NCI-H2227 (cell line): ENCODE data around the gene SGPL1.
"Not testable (repeated sequence)": the region's sequence is repeated elsewhere in the genome, so short reads cannot be mapped to it uniquely, and the experiment has no call there.

Experiments used
- DNase-seq: peaks from one replicate; lab custom pipeline; 2025; ENCODE audit not compliant: unreplicated experiment; lab: John Stamatoyannopoulos, UW

SGPL1 gene

DNA sequence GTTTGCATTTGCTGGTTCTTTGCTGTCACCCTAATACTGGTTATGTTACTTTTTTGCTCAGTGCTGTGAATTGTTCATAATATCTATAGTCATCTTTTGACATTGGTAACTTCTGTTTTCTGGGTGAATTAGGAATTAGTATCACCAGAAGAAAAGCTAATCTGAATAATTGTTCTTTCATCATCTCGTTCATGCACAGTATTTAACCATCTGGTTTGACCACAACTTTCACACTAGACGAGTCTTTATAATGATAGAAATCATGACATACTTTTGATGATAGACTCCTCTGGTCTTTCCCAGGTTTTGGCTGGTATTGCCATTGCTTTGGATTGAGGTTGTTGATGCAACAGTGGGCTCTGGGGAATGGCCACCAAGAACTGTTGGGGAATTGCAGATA, 25.1 kb downstream of the SGPL1 start:
- no peak for DNase-seq

GRCh38 chr10:70843333-70843732, 27.6 kb downstream of the SGPL1 start:
- DNase-seq: no peak

DNA sequence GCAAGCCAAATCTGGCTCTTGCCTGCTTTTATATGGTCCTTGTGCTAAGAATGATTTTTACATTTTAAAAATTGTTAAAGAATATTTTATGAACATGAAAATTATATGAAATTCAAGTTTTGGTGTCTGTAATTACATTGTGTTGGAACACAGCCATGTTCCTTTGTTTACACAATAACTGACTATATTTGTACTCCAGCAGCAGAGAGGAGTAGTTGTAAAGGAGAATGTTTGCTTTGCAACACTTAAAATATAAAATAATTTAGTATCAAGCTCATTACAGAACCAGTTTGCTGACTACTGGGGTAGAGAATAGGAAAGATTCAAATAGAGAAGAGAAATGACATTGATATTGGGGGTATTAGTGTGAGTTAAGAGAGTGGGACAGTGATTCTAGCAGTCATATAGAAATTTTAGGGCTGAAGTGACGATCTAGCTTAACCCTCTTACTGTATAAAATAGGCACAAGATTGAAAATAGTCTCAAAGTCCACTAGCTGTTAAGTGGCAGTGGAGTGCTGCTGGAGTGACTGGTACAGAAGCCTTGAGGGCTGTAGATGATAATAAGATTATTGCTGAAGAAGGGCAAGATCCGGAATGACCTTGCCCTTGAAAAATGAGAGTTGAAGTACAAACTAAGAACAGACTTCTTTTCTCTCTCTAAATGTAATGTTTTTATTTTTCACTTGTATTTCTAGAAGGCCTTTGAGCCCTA, 28.2 kb downstream of the SGPL1 start:
- DNase-seq: no peak

DNA sequence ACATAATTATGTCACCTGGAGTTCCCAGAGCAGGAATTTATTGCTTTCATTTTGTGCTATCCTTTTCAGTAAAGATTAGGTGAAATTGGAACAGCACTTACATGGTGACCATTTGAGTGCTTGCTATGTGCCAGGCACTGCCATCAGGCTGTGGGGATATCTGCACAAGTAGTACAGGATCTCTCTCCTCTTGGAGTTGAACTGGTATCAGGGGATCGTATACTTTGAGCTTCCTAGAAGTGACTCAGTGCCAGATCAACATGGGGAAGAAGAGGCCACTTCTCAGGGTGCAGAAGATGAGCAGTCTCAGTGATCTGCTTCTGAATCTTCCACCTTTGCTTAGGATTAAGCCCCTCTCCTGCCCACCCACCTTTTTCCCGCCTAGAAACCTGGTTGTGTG, 29.5 kb downstream of the SGPL1 start:
- no peak for DNase-seq

DNA sequence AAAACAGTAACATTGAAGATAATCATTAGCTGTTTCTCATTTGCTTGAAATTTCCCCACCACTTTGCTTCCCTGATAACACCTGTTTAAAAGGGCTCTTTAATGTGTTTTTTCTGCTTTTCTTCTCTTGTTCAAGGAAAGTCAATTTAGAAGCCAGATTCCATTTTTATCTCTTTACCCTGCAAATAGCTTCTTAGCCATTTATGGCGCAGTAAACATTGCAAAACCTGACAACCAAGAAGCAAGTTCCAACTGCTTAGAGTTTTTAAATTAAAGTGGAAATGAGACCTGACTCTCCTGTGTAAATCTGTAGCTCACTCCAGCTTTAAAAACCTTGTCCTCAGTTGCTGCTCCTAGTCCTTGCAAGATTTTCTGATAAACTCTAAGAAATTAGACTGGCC, 30.1 kb downstream of the SGPL1 start:
- DNase-seq: no peak

GRCh38 chr10:70846795-70847194, 31.0 kb downstream of the SGPL1 start:
- DNase-seq: no peak

GRCh38 chr10:70847659-70848360, 32.1 kb downstream of the SGPL1 start:
- DNase-seq: no peak

GRCh38 chr10:70849582-70850016, 33.9 kb downstream of the SGPL1 start:
- no peak for DNase-seq

DNA sequence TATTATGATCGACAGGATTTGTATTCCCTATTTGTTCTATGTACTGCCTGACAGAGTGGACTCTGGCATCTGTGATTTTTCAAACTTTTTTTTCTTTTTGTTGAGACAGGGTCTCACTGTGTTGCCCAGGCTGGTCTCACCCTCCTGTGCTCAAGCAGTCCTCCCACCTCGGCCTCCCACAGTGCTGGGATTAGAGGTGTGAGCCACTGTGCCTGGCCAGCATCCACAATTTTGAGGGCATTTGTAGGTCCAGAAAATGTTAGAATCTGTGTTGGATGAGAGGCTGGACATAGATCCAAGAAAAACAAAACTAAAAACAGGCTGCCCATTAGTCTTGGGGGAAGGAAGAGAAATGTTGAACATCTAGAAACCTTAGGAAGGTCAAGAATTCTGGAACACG, 34.3 kb downstream of the SGPL1 start:
- no peak for DNase-seq

DNA sequence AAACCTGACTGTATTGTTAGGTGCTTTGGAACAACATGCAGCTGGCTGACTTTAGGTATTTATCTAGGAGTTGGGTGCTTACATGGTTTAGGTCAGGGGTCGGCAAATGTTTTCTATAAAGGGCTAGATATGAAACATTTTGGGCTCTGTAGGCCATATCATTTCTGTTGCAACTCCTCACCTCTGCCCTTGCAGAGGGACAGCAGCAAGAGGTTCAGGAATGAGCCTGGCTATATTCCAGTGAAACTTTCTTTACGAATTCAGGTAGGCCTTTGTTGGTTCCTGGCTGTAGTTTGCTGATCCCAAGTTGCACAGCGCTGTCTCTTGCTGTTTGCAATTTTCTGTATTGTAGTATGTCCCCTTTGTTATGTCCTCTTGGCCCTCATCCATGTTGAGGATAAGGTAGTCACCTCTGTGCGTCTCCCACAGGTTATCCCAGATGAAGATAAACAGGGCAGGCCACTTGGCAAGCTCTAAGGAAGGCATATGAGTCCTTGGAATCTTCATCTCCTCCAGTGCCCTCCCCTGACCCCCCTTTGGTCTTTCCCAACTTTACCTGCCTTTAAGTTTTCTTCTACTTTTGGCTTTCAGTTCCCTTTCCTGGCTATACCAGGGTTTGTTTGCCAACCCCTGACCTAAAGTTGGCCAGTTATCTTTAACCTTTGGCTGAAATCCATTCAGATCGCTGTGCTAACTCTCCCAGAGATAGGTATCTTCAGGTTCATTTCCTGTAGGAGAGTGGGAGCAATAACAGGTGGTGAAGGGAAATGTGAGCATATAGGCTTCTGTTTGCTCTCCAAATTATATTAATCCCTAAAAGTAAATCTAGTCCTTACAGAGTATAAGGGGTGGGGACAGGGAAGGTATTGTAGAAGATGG, 36.1 kb downstream of the SGPL1 start:
- DNase-seq: no peak

DNA sequence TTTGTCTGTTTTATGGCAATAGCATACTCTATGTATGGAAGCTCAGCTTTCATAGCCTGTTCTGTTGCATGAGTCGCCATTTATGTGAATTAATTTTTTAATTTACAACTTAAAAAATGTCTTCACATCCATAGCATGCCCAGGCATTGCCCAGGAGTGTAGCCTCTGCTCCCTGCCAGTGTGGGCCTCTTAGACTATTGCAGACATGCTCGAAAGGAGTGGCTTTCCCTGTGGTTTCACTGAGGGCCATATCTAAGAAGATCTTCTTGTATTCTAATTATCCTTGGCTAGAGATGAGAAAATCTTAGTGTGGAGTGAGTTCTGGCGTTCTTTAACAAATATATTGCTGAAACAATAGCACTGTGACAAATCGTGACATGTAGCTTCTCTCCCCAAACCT, 37.3 kb downstream of the SGPL1 start:
- no peak for DNase-seq

GRCh38 chr10:70853457-70853856, 37.7 kb downstream of the SGPL1 start:
- DNase-seq: no peak

- no peak for DNase-seq
Observed at GRCh38 chr10:70856454-70856853, 40.7 kb downstream of the SGPL1 start.

GRCh38 chr10:70858759-70859158, 43.0 kb downstream of the SGPL1 start:
- DNase-seq: no peak

GRCh38 chr10:70861495-70862197, 45.9 kb downstream of the SGPL1 start:
- DNase-seq: not testable (repeated sequence)

- no peak for DNase-seq
Observed at GRCh38 chr10:70863470-70864160, 47.9 kb downstream of the SGPL1 start.

DNA sequence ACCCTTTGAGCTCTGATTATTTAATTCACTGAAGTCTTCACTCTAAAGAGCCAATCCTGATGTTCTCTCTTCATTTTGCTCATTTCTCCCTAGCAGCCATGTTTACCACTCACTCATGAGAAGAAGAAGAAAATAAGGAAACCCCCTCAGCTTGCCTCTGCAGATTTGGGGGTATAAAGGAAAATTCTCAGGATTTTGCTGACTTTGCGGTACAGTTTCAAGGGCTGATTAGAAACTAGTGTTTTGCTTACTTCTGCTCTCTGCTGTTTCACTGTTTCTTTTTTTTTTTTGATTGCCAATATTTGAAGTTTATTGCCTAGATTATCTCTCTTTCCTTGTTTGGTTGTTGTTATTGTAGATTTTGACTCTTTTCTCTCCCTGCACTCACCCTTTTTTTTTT, 49.2 kb downstream of the SGPL1 start:
- DNase-seq: no peak

DNA sequence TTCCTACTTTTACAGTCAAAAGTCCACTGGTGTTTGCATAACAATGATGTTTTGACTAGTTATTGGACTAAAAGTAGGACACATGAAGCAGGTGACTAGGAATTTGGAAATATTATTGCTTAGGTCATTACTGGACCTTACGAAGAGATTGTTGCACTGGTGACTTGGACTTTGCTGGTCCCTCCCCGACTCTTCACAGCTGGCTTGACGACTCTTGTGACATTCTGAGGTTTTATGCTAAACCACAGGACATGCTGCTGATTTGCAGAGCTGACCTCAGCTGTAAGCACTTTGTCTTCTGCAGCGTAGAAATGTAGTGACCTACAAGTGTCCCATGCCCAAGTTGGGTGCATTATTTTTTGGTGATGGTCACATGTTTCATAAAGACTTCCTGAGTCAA, 50.7 kb downstream of the SGPL1 start:
- no peak for DNase-seq

DNA sequence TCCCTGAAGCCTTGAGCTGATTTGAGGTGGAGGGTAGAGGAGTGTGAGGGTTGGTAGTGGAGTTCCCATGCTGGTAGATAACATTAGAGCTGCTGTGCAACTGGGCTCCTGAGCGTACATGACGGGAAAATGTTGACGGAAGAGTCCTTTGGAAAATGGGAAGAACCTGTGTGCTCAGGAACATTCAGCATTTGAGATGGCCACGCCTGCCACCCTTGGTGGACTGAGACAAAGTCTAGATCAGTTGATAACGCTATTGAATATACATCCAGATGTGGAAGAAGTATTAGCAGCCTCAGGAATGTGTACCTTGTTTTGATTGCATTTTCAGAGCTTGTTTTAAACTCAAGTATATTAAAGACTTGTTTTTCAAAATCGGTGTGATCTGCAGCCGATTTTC, 56.5 kb downstream of the SGPL1 start:
- DNase-seq: no peak

- DNase-seq: no peak
Observed at GRCh38 chr10:70874061-70874460, 58.3 kb downstream of the SGPL1 start.

GRCh38 chr10:70879207-70879606, 63.5 kb downstream of the SGPL1 start:
- no peak for DNase-seq
